CD4-positive, alpha-beta T cell treated with Interleukin-15 for 4 hours (primary cell): ENCODE data around the gene GYPC.
"Not testable (repeated sequence)": the region's sequence is repeated elsewhere in the genome, so short reads cannot be mapped to it uniquely, and the experiment has no call there.

Source experiments
- DNase-seq: peaks from one replicate; pipeline ENCODE4 v3.0.0-alpha.2; 2020; ENCODE audit warnings: low spot score

The GYPC gene

DNA sequence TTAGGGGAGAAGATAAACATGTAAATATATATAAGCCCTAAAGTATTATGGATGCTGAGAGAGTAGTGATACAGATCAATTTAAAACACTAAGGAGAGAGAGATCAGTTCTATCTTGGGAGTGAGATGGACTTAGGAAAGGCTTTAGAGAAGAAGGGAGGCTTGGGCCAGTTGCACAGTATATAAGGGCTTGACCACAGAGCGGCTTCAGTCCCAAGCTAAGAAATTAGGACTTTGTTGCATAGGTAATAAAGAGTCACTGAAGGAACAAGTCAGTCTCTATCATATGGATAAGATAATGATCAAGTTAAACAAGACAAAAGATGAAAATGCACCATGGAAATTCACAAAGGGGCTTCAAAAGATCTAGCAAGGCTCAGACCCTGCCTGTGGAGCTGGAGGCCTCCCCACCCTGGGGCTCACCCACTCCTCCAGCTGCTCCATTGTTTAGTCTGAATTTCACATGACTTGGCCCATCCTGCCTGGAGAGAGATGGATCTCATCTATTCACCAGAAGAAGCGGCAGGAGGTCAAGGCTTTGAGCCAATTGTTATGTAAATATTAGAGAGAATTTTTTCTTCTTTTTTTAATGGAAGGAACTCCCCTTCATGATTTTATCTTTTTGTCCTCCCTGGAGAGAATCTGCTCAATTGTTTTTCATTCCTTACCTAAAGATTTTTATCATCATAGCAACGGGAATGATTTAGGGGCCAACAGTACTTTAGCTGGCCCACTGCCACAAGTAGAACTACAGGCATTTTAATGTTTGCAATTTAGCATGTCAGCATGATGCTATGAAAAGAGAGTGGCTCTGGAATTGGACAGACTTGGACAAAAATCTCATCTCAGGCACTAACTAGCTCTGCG, 44.0 kb downstream of the GYPC start:
- DNase-seq, result no peak

DNA sequence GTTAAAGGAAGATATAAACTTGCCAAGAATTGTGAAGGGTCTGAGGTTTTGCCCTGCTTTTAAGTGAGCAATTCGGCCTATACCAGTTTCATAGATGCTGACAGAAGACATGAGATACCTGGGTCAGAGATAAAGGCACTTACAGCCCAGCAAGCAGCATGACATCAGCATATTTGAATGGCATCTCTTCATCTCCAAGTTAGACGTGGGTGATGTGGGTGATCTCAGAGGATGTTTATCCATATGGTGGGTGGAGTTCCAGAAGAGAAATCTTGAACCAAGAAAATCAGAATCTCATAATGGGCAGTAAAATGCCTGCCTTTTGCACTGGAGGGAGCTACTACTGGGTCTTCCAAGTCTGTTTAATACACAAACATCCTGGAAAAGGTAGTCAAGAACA, 44.7 kb downstream of the GYPC start:
- no peak for DNase-seq

DNA sequence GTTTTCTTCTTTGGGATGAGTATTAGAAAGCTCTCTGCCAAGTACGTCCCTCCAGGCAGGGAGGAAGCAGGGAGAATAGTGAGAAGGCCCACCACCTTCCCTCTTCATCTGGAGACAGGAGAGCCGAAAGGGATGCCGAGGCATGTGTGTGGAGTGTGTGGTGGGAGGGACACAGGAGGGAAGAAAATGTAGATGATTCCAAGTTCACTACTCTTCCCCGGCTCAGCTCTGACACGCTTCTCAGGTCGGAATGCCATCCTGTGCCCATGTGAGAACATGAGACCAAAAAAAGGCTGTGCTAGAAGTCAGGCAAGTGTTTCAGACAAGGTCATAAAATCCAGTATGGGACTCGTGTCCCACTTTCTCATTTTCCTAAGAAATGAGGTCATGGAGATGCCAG, 47.4 kb downstream of the GYPC start:
- no peak for DNase-seq

DNA sequence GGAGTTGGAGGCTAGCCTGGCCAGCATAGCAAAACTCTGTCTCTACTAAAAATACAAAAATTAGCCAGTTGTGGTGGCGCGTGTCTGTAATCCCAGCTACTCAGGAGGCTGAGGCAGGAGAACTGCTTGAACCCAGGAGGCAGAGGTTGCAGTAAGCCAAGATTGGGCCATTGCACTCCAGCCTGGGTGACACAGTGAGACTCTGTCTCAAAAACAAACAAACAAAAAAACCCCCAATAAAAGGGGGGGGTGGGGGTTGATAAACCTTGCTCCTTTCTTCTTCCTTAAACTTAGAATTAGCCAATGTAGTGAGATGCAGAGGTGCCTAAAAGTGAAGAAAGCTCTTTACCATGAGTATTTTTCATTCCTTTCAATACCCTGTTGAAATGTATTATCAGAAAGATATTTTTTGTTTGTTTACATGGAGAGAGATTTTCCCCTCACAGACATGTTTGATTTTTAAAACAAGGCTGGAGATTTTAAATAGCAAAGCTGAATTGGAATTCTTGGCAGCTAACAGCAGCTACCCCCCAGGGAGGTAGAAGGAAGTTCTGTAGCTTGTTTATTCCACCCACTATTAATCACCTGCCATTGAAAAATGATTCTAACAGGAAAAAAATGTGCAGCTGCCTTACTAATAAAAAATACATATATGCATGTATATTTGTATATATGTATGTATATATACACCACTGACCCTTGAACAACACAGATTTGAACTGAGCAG, 48.6 kb downstream of the GYPC start:
- no peak for DNase-seq

DNA sequence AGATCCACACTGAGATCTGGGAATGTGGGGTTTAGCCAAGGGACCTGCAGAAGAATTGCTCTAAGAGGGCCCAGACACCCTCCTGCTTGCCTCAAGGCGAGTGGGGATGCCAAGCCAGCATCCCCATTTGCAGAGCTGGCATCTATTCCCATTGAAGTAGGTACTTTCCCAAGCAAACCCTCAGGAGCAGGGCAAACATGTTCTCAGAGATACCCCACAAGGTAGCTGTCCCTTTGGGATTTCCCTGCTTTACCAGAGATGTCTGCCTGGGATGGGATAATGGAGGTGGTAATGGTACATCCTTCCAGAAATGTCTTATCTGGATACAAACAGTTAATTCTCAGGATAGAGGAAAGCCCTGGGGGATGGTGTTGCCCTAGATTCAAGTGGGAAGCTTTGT, 51.2 kb downstream of the GYPC start:
- no peak for DNase-seq

DNA sequence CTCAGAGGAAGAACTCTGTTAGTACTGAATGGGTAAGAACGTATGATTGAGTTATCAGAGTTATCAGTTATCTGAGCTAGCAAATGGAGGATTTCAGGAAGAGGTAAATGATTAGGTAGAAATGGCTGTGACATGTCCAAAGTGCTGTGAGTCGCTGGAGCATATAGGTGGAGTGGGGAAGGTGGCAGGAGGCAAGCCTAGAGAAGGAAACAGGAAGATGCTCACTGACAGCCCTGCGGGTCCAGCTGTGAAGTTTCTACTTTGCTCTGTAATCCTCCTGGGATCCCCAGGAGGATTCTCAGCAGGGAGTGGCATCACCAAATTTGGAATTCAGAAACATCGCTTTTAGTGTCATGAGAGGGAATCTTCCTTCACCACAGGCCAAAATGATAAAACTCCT, 52.0 kb downstream of the GYPC start:
- DNase-seq, result no peak

DNA sequence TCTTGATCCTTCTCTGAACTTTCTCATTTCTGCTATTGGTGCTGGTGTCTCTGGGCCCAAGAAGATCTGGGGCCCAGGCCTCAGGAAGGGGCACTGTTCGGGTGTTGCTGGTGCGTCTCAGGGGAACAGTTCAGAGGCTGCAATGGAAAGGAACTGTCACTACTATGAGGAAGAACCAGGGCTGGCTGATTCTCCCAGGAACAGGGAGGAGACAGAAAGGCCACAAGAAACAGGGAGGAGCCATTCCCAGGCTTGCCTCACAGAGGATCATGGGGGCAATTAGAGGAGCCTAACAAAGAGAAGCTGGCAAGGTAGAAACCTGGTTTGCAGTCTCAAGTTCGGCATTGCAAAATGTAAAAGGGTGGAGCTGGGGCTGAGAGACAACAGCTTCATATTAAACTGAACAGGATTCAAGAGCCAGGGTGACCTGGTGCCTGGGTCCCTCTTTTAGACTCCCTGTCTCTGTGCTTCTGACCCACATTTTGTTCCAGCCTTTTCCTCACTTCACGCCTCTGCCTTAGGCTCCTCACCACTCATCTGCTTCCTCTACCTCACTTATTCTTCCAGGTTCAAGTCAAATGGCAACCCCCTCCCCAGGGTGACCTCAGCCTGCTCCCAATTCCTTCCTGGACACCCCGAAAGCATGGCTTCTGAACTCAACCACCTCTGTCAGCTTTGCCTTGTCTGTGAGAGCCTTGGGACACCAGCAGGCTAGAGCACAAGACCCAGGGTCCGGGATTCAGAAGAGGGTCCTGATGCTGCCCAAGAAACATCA, 58.4 kb downstream of the GYPC start:
- no peak for DNase-seq

DNA sequence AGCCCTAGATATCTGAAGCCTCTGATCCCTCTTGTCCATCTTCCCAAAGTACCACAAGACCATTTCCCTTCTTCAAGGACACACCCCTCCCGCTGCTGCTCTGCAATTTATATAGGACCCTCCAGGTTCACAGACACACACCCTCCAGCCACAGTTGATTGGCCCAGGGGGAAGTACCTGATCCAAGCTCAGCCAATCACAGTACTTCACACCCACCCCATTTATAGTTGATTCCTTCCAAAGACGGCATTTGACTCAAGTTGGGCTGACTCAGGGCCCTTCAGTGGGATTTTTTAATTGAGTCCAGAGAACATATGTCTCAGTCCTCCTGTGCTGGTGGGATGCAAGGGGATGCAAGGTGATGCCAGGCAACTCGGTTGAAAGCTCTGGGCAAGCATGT, 59.2 kb downstream of the GYPC start:
- no peak for DNase-seq

DNA sequence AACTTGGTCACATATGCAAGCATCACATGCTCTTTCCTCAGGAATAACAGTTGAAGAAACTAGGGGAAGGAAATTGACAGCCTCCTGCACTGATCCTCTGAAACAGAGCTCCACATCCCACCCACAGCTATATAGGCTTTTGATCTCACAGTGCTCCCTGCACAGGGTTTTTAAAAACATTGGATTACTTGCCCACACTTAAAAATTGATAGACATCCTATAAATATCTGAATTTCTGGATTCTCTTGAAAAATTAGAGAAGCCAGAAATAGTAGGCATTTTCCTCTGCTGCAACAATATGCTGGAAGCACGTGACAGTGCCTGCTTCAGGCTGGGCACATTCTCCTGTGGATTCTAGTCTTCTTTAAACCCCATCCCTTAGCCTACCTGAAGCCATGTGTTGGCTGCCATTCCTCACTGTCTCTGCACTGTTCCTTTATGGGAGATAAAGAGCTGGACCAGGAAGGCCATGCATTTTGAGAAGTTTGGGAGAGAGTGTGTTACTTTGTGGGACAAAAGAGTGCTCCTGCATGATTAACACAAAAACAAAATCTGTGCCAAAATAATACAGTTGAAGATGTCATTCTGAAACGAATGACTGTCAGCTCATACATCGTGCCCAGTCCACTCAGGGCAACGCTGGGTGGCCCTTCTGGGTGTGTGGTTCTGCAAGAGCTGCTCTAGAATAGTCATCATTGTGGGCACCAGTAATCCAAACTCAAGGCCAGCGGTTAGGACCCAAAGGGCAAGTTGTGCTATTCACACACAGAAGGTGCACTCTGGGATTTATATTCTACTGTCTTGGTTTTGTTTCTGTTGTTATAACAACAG, 59.8 kb downstream of the GYPC start:
- no peak for DNase-seq

DNA sequence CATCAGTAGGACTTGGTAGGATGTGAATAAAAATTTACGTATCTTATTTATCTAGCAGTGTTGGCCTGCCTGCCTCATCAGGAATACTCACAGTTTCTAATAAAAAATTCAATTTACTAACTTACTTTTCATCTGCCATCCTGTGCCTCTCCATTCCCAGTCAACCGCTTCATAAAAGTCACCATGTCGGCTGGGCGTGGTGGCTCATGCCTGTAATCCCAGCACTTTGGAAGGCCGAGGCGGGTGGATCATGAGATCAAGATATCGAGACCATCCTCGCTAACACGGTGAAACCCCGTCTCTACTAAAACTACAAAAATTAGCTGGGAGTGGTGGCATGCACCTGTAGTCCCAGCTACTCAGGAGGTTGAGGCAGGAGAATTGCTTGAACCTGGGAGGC, 61.3 kb downstream of the GYPC start:
- DNase-seq, result not testable (repeated sequence)

DNA sequence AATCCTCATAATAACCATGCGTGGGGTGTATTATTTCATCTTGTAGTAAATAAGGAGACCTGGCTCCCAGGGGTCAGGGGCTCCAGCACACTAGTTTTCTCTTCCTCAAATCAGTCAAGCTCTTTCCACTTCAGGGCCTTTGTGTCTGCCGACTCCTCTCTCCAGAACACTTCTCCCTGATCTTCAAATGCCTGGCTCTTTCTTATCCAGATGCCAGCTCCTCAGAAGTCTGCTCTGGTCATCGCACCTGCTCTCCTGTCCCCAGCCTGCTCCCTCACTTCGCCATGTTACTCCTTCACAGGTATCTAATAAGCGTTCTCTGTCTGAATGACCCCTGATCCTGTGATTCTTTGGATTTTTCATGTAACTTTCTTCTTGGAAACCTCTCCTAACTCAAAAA, 62.0 kb downstream of the GYPC start:
- no peak for DNase-seq

DNA sequence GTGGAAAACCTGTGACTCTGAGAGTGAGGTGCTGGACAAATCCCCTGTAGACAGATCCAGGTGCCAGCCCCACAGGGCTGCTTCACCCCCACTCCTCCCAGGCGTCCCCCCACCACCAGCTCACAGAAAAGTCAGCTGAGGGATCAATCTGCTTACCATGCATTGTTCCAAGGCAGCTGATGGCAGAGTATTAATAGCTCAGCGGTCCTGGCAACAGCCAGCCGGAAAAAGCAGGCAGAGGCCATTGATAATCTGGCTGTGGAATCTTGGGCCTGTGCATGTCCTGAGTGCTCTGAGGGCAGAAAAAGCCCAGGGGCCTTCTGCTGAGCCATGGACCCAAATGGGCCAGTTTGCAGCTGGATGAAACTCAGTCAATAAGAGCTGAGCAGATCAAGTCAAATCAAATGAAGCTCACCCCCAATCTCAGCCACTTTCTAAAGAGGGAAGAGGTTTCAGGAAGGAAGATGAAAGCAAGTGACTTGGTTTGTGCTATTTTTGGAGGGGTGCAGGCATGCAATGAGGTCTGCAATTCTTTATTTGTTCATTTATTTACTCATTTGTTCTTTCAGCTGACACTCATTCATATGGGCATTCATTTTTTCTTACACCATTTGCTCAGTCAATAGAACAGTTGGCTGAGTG, 63.4 kb downstream of the GYPC start:
- DNase-seq, result no peak

DNA sequence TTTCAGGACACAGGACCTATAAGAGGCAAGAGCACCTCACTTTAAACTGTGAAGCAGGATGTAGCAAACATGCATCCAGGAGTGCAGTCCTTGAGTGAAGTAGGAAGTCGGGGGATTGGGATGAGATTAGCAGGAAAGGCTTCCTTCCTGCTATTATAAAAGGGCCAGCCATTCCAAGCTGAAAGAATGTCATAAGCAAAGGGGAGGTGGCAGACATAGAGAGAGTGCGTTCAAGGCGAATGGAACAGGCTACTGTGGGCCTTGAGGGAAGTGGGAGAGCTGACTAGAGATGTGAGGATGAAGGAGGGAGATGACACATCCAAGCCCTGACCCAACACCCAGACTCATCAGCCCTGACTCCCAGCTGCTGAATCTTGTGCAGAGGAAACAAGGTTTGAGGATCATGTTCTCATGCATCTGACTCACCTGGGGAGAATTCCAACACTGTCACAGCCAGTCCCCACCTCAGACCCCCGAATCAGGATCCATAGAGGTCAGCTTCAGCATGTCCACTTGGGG, 63.9 kb downstream of the GYPC start:
- DNase-seq, result no peak

DNA sequence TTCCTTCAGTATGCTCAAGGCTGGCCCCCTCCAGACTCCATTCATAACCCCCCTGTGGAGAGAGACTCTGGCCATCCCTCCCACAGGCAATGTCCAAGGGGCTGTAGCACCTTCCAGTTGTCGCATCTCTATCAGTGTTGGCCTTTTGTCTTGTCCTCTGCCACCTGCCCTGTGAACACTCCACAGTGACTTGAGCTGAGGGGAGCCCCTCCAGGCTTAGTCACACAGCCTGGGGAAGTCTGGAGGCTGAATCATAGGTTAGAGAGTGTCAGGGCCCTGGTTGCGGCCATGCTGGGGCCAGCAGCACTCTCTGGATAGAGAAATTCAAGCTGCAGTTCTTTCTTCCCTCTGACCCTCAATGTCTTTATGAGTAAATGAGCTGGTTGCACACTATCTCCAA, 64.7 kb downstream of the GYPC start:
- no peak for DNase-seq

DNA sequence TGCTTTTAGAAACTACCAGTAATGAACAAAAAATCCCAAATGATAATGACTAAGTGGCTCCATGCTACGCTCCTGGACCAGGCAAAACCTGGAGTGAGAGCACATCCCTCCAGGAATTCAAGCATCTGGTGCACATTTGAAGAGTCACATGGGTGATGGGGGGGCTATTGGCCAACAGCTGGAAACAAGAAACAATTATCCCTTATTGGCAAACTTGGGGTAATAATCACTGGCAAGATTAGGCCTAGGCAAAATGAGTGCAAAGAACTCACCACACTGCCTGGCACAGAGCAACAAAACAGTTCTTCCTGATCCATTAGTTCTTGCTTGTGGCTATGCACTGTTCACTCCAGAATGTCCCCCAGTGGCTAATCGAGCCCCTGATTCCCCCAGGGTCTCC, 66.1 kb downstream of the GYPC start:
- no peak for DNase-seq

DNA sequence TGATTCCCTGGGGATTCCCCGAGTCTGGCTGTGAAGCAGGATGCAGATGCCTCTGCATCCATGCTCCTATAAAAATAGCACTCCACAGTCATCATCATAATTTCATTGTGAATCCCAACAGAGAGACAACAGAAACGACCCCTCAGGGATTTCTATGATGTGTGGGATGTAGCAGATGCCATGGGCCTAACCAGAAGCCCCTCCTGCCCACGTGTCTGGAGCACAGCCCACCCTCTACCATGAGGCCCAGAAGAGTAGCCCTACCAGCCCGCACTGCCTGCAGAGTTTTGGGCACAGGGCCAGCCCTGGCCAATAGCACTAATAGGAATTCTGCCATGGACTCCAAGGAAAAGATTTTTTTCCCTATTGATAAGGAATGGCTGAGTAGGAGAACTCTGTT, 66.6 kb downstream of the GYPC start:
- DNase-seq, result no peak

DNA sequence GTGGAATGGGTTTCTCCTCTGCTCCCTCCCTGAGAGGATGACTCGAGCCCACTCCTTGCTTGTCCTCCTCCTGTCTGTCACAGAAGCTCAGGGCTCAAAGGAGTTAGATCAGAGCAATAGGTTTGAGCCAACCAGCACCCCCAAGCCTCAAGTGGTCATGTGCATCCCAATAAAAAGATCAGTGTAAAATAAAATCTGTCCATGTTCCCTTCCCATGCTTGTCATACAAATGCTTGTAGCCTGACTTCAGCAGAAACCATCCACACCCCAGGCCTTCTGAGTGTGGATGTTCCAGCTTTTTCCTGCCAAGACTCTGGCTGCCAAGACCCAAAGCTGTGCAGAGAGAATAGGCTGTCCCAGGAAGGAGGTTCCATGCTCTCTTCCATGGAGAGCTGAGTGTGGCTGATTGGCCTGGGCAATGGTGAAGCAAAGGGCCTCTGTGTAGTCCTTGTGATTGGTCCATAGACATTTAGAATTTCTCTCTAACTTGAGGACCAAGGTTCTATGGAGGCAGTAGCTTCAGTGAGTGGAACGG, 67.4 kb downstream of the GYPC start:
- DNase-seq, result no peak

DNA sequence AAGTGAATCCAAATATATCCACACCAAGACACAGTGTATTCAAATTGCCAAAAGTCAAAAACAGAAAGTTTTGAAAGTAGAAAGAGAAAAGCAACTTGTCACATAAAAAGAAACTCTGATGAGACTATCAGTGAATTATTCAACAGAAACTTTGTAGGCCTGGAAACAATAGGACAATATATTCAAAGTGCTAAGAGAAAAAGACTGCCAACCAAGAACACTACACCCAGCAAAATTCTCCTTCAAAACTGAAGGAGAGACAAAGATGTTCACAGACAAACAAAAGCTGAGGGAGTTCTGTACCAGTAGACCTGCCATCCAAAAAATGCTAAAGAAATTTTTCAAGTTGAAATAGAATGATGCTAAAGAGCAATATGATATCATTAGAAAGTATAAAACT, 69.6 kb downstream of the GYPC start:
- no peak for DNase-seq

DNA sequence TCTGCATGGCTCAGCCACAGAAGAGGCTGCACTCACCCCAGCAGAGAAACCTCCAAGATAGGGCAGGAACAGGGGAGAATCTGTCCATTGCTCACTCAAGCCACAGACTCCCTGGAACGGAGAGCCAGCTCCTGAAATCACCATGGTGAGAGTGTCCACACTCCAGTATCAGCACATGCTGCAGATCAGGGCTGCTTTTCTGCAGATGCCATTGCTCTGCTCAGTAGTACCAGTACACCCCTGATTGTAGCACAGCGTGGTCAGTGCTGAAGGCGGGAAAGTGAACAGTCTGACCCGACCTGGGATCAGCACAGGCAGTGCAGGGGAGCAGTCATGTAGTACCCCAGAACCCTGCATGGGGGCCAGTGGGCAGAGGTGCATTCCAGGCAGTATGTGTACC, 73.9 kb downstream of the GYPC start:
- no peak for DNase-seq

DNA sequence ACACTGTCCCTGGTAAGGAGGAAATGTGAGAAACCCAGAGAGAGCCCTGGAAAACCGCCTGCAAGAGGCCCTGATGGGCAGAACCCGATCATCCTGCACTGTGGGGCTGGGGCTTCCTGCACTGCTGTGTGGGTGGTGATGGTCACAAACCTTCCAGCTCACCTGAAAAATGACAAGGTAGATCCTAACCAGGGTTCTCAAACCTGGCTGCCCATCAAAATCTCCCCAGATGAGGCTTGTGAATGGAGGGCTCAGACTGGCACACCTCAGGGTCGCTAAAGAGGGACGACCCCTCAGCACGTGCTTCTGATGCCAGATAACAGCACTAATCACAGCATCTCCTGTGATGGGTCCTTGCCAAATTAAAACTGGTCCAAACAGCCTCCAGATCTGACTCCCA, 74.7 kb downstream of the GYPC start:
- DNase-seq, result no peak

DNA sequence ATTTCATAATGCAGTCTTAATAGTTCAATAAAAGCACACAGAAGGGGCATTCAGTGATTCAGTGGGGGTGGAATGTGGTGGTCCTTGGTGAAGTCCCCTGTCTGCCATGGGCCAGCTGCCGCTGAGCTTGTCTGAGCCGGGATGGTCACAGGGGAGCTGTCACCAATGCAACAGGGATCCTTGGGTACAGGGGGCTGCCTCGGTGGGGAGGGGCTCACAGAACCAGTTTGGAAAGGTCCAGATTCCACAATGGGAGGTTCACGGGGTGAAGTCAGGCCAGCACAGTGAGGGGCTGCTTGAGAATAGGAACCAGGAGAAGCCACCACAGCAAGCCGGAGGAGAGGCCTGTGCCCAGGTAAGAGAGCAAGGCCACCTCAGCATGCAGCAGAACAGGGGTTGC, 75.4 kb downstream of the GYPC start:
- DNase-seq, result no peak
